H1 (cell line): ENCODE measurements around the gene NR4A1. TPM values are rescaled to one million over a fixed set of nuclear protein-coding genes. Genes with fewer than 3 reads are reported as not detected.

ENCODE experiments used
- NRF1 ChIP-seq: IDR thresholded peaks from 2 replicates; pipeline ENCODE4 v1.6.1; 2011; ENCODE audit warnings: mild to moderate bottlenecking, low read depth, low read length, improper control_type of control experiment
- RAD21 ChIP-seq, 2 experiments: IDR thresholded peaks in 1 of 2; conservative IDR thresholded peaks in 1 of 2; 2 replicates each; pipeline ENCODE4 v1.6.1; 2011; ENCODE audit warnings: low read depth in 2 of 2, low read length in 2 of 2, improper control_type of control experiment in 1 of 2, inconsistent platforms in 1 of 2, mild to moderate bottlenecking in 1 of 2, moderate library complexity in 1 of 2
- polyA plus RNA-seq, 7 experiments: library from polyadenylated mRNA; depleted of rRNA in 3 of 7; stranded (reverse) in 5 of 7; unstranded in 2 of 7; fragments of >200 nt in 5 of 7; fragments of 200-250 nt in 2 of 7; gene quantifications; 1 replicate in 5 of 7; 2 replicates in 1 of 7; 4 replicates in 1 of 7; pipeline versions ENCODE4 v1.2.1 to v1.2.3, GENCODE V29; 2011 to 2013; ENCODE audit warnings: missing spikeins in 2 of 7, mixed read lengths in 2 of 7
- total RNA-seq: library from RNA; stranded (reverse); fragmentation: NEBNext Ultra II Directional; extraction: Animal tissue kit (Norgen Biotek cat#: 25700); gene quantifications from 2 replicates; pipeline ENCODE4 v1.2.1, GENCODE V29; 2021
- TF ChIP-seq, protein P1 (sequence below): IDR thresholded peaks from 2 replicates; pipeline ENCODE4 v1.6.1; 2012; ENCODE audit warnings: inconsistent platforms

Gene NR4A1
- total and polyA plus RNA-seq, 2 of the 8 experiments (the other 6 are each of a cell fraction or from before 2014, with no cell fraction given): 18.7 to 23.3 TPM

GRCh38 chr12:52019113-52019770 lies 32.0 kb upstream of the NR4A1 start (continued):
- TF ChIP-seq NRF1 (no peak), RAD21 (IDR thresholded peaks at IDR 0.05 in 1 of 2, conservative IDR thresholded peaks at IDR 0.05 in 1 of 2; ENCODE audit: low read depth in 2 of 2, low read length in 2 of 2) (no peak)
- TF ChIP-seq, protein P1, sequence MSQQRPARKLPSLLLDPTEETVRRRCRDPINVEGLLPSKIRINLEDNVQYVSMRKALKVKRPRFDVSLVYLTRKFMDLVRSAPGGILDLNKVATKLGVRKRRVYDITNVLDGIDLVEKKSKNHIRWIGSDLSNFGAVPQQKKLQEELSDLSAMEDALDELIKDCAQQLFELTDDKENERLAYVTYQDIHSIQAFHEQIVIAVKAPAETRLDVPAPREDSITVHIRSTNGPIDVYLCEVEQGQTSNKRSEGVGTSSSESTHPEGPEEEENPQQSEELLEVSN: no peak
- TF ChIP-seq, all 59 proteins: peak for 0
